A673 (cell line): ENCODE measurements around the gene CNOT2.

Experiments
- CTCF ChIP-seq: fragments of 300-800, 200-600 bp; sonication (generic); conservative IDR thresholded peaks from 2 replicates; pipeline ENCODE4 v1.5.1; 2017; ENCODE audit warnings: low read depth, mild to moderate bottlenecking, antibody characterized with exemption, low read length, moderate library complexity, mixed read lengths
- EZH2 ChIP-seq: fragments of 200-600 bp; sonication (generic); IDR thresholded peaks from 2 replicates; pipeline ENCODE4 v1.6.1; 2017; ENCODE audit warnings: borderline replicate concordance, low read depth, mild to moderate bottlenecking, mixed read lengths, antibody characterized with exemption, low read length; ENCODE audit not compliant: poor library complexity, severe bottlenecking

- no peak for TF ChIP-seq CTCF
- TF ChIP-seq EZH2 = no peak
Observed at GRCh38 chr12:70327541-70327940, 84.3 kb downstream of the CNOT2 start.
